ENCODE measurements around the gene OSBPL7. TPM values are rescaled to one million over a fixed set of nuclear protein-coding genes. Genes with fewer than 3 reads are reported as not detected.

OSBPL7 gene
- total and polyA plus RNA-seq, 2 of the 13 experiments (the other 11 are each of a cell fraction or from before 2014, with no cell fraction given): 4.7 to 6.6 TPM

DNA sequence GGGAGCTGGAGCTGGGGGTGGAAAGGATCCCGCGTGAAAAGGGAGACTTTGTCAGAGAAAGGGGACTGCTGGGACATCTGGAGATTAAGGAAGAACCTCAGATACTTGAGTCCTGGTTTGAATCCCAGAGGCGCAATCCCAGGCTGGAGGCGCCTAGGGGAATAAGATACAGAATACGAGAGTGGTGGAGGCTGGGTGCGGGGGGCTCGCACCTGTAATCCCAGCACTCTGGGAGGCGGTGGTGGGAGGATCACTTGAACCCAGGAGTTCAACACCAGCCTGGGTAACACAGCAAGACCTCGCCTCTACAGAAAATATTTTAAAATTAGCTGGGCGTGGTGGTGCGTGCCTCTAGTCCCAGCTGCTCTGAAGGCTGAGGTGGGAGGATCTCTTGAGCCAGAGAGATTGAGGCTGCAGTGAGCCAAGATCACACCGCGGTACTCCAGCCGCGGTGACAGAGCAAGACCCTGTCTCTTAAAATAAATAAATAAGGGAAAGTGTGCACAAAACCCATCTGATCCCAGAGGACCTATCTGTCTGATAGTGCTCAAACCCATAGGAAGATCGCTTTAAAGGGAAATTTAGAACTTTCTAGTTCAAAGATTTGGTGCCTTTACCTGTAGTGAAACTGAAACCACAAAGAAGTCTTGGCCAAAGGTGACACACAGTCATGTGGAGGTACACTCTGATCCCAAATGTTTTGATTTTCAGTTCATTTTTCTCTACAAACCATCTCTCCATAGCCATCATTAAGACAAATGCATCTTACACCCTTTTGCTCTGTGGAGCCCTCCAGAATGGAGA is 20.1 kb upstream of the OSBPL7 start (continued):
- TF ChIP-seq, protein P1, sequence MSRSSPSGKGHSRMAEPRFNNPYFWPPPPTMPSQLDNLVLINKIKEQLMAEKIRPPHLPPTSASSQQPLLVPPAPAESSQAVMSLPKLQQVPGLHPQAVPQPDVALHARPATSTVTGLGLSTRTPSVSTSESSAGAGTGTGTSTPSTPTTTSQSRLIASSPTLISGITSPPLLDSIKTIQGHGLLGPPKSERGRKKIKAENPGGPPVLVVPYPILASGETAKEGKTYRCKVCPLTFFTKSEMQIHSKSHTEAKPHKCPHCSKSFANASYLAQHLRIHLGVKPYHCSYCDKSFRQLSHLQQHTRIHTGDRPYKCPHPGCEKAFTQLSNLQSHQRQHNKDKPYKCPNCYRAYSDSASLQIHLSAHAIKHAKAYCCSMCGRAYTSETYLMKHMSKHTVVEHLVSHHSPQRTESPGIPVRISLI (CRISPR knock-in tag; IDR thresholded peaks at IDR 0.05; ENCODE audit: borderline replicate concordance): no peak
- no peak for TF ChIP-seq THYN1 (CRISPR knock-in tag; IDR thresholded peaks at IDR 0.05; ENCODE audit: borderline replicate concordance, low read depth)
- no peak for TF ChIP-seq NFKBIZ (CRISPR knock-in tag; IDR thresholded peaks at IDR 0.05)
- no peak for TF ChIP-seq ZNF737 (CRISPR knock-in tag; IDR thresholded peaks at IDR 0.05; ENCODE audit: borderline replicate concordance)
- no peak for TF ChIP-seq ZNF75D (CRISPR knock-in tag; IDR thresholded peaks at IDR 0.05; ENCODE audit: borderline replicate concordance)
- TF ChIP-seq ZNF678 (CRISPR knock-in tag; IDR thresholded peaks at IDR 0.05): no peak
- TF ChIP-seq GATA4 (IDR thresholded peaks at IDR 0.05; ENCODE audit: borderline replicate concordance, low read depth): no peak
- no peak for TF ChIP-seq RARG (CRISPR knock-in tag; IDR thresholded peaks at IDR 0.05; ENCODE audit: low read depth)
- no peak for TF ChIP-seq MTF2 (CRISPR knock-in tag; IDR thresholded peaks at IDR 0.05; ENCODE audit: borderline replicate concordance)
- TF ChIP-seq PHB2 (IDR thresholded peaks at IDR 0.05; ENCODE audit: partially characterized antibody): no peak
- no peak for TF ChIP-seq ZNF614 (CRISPR knock-in tag; IDR thresholded peaks at IDR 0.05; ENCODE audit: borderline replicate concordance)
- no peak for TF ChIP-seq HDAC6 (IDR thresholded peaks at IDR 0.05; ENCODE audit: low read depth, low read length)
- no peak for TF ChIP-seq MBD4 (IDR thresholded peaks at IDR 0.05; ENCODE audit: borderline replicate concordance, low read length)

Data from HepG2 (cell line).